GOT3 (cell line): ENCODE measurements around the gene C6orf120.

ENCODE experiments used
- DNase-seq: peaks from one replicate; lab custom pipeline; 2025; ENCODE audit warnings: mixed read lengths; lab: John Stamatoyannopoulos, UW

C6orf120 gene

GRCh38 chr6:169701954-169702839 is at the start of gene C6orf120, which contains the start of gene WDR27:
Gene C6orf120, plus strand, starts transcription at chr6:169702126. Its CDS starts 334 bp downstream, at chr6:169702460.
Gene WDR27, minus strand, starts transcription at chr6:169702029. Its CDS starts 13,024 bp downstream, at chr6:169689005.
- DNase-seq = peak; percentile 88

- no peak for DNase-seq
Observed at GRCh38 chr6:169652896-169653295, 49.0 kb upstream of the C6orf120 start.

- DNase-seq = no peak
Observed at GRCh38 chr6:169653691-169654090, 48.2 kb upstream of the C6orf120 start.

- no peak for DNase-seq
Observed at GRCh38 chr6:169654598-169655391, 47.1 kb upstream of the C6orf120 start.

GRCh38 chr6:169656546-169657283 is 45.2 kb upstream of the C6orf120 start:
- no peak for DNase-seq

GRCh38 chr6:169657284-169657610 is 44.7 kb upstream of the C6orf120 start:
- DNase-seq = no peak

GRCh38 chr6:169659820-169660610 is 41.9 kb upstream of the C6orf120 start:
- DNase-seq = no peak

GRCh38 chr6:169660751-169661390 is 41.1 kb upstream of the C6orf120 start:
- DNase-seq = no peak

GRCh38 chr6:169661391-169661756 is 40.6 kb upstream of the C6orf120 start:
- DNase-seq = no peak

- no peak for DNase-seq
Observed at GRCh38 chr6:169663468-169663867, 38.5 kb upstream of the C6orf120 start.

- no peak for DNase-seq
Observed at GRCh38 chr6:169664227-169664626, 37.7 kb upstream of the C6orf120 start.

GRCh38 chr6:169665289-169665688 is 36.6 kb upstream of the C6orf120 start:
- DNase-seq = no peak

GRCh38 chr6:169666441-169666840 is 35.5 kb upstream of the C6orf120 start:
- no peak for DNase-seq

- DNase-seq = no peak
Observed at GRCh38 chr6:169667716-169668115, 34.2 kb upstream of the C6orf120 start.

GRCh38 chr6:169668203-169668847 is 33.6 kb upstream of the C6orf120 start:
- DNase-seq = no peak

GRCh38 chr6:169669147-169669546 is 32.8 kb upstream of the C6orf120 start:
- DNase-seq = no peak

GRCh38 chr6:169669889-169670288 is 32.0 kb upstream of the C6orf120 start:
- DNase-seq = no peak

- no peak for DNase-seq
Observed at GRCh38 chr6:169671563-169671962, 30.4 kb upstream of the C6orf120 start.

GRCh38 chr6:169675011-169675410 is 26.9 kb upstream of the C6orf120 start:
- no peak for DNase-seq

- DNase-seq = no peak
Observed at GRCh38 chr6:169677096-169677495, 24.8 kb upstream of the C6orf120 start.
